ENCODE results near the gene SLC50A1. TPM values are rescaled to one million over a fixed set of nuclear protein-coding genes. Genes with fewer than 3 reads are reported as not detected.

The SLC50A1 gene
- total RNA-seq, 1 experiment from 2014 or later, result 67.4 TPM

DNA sequence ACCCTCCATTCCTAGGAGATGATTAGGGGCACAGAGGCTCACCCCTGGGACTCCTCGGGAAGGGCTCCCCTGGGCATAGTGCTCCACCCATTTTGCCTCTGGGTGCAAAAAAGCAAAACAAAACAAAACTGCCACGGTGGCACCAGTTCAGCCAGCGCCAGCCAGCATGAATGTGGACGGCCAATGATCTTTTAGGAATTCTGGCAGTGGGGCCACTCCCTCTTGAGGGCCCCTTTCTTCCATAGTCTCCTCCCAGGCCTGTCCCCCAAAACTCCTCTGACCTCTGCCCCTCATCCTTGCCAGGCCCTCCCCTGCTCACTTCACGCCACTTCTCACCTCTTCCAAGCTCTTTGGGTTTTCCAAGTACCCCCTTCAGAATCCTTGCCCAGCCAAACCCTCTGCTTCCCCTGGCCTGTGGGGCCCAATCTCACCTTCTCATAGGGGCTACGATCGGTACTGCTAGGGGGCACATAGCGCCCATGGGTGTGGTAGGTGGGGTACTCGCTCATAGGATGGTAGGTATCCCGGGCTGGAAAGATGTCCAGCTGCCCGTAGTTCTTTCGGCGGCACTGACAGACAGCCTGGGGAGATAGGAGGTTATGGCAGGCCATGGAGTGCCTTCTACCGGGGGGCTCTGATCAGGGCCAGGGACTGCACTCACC lies 51.3 kb downstream of the SLC50A1 start:
- in situ Hi-C loops (cut with HindIII; ENCODE audit: low pct_unique_long_range_greater_than_20kb, low sequenced_read_pairs), result no loop called here

DNA sequence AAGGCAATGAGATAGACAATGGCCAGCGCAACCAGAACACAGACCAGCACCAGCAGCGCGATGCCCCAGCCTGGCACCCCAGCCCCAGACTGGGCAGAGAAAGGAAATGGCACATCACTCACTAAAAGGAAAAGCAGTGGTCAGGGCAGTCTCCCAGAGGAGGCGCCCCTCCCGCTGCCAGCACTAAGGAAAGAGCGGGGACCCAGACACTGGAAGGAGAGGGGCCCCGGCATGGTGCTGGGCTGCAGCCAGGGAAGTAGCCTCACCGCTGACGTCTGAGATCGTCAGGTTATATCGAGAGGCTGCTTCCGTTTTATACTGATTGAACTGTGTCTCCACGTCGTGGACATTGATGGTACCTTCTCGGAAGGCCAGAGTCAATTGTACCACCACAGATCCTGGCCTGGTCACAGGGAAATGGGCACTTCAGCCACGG lies 51.8 kb downstream of the SLC50A1 start:
- no peak overlapping the region for H3K4me3 ChIP-seq (ENCODE audit: low read depth in 2 of 2, low read length in 2 of 2)
- in situ Hi-C loops (cut with HindIII; ENCODE audit: low pct_unique_long_range_greater_than_20kb, low sequenced_read_pairs) (no loop called here), intact Hi-C loops (cut with micrococcal nuclease; ENCODE audit: unreplicated experiment) (no loop called here)
- no peaks in the 10 kb centered on the region for H3K9me3 ChIP-seq (ENCODE audit: control insufficient read depth, insufficient read depth, low read depth, low read length)
- ChIA-PET POLR2A (no interaction called here), CTCF (no interaction called here)
- TF ChIP-seq, protein P1, sequence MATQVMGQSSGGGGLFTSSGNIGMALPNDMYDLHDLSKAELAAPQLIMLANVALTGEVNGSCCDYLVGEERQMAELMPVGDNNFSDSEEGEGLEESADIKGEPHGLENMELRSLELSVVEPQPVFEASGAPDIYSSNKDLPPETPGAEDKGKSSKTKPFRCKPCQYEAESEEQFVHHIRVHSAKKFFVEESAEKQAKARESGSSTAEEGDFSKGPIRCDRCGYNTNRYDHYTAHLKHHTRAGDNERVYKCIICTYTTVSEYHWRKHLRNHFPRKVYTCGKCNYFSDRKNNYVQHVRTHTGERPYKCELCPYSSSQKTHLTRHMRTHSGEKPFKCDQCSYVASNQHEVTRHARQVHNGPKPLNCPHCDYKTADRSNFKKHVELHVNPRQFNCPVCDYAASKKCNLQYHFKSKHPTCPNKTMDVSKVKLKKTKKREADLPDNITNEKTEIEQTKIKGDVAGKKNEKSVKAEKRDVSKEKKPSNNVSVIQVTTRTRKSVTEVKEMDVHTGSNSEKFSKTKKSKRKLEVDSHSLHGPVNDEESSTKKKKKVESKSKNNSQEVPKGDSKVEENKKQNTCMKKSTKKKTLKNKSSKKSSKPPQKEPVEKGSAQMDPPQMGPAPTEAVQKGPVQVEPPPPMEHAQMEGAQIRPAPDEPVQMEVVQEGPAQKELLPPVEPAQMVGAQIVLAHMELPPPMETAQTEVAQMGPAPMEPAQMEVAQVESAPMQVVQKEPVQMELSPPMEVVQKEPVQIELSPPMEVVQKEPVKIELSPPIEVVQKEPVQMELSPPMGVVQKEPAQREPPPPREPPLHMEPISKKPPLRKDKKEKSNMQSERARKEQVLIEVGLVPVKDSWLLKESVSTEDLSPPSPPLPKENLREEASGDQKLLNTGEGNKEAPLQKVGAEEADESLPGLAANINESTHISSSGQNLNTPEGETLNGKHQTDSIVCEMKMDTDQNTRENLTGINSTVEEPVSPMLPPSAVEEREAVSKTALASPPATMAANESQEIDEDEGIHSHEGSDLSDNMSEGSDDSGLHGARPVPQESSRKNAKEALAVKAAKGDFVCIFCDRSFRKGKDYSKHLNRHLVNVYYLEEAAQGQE (IDR thresholded peaks at IDR 0.05; ENCODE audit: insufficient read depth in 1 of 2, low read depth in 2 of 2, low read length in 1 of 2), result no peak
- TF ChIP-seq TCF7L2 (IDR thresholded peaks at IDR 0.05; ENCODE audit: low read depth, low read length) (no peak), POLR2AphosphoS5 (IDR thresholded peaks at IDR 0.05; ENCODE audit: low read depth, low read length) (no peak), SIN3A (IDR thresholded peaks at IDR 0.05; ENCODE audit: borderline replicate concordance, insufficient read depth, low read depth, low read length) (no peak)
- TF ChIP-seq, protein P2, sequence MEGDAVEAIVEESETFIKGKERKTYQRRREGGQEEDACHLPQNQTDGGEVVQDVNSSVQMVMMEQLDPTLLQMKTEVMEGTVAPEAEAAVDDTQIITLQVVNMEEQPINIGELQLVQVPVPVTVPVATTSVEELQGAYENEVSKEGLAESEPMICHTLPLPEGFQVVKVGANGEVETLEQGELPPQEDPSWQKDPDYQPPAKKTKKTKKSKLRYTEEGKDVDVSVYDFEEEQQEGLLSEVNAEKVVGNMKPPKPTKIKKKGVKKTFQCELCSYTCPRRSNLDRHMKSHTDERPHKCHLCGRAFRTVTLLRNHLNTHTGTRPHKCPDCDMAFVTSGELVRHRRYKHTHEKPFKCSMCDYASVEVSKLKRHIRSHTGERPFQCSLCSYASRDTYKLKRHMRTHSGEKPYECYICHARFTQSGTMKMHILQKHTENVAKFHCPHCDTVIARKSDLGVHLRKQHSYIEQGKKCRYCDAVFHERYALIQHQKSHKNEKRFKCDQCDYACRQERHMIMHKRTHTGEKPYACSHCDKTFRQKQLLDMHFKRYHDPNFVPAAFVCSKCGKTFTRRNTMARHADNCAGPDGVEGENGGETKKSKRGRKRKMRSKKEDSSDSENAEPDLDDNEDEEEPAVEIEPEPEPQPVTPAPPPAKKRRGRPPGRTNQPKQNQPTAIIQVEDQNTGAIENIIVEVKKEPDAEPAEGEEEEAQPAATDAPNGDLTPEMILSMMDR (IDR thresholded peaks at IDR 0.05), result no peak
- peaks cover 3% of the 10 kb centered on the region for H3K4me1 ChIP-seq (ENCODE audit: control insufficient read depth, insufficient read depth, low read length)
- H3K27ac ChIP-seq (ENCODE audit: low read length), result no peak overlapping the region
- no peaks in the 10 kb centered on the region for H3K27me3 ChIP-seq (ENCODE audit: control insufficient read depth, insufficient read depth, low read length)
- H3K36me3 ChIP-seq (ENCODE audit: control insufficient read depth, insufficient read depth, low read length), result no peaks in the 10 kb centered on the region
- BruUV-seq (replicated peaks), result TSS peak; percentile 97
- peak; percentile 33; the same call in 1 of the 2 replicates for ATAC-seq
- no peak for DNase-seq (ENCODE audit: low read depth, low spot score)

More for the DNA sequence above, 51.3 kb downstream of the SLC50A1 start:
- H3K36me3 ChIP-seq (ENCODE audit: control insufficient read depth, insufficient read depth, low read length), result no peaks in the 10 kb centered on the region
- no peaks in the 10 kb centered on the region for H3K27me3 ChIP-seq (ENCODE audit: control insufficient read depth, insufficient read depth, low read length)
- ChIA-PET POLR2A (interaction anchor here (0.7 kb wide), 1 partner anchor 11 kb away, joined by 3 read pairs; no protein-coding TSS in a partner anchor), CTCF (interaction anchor here (0.7 kb wide), 1 partner anchor 93 kb away, joined by 5 read pairs; no protein-coding TSS in a partner anchor)
- DNase-seq (ENCODE audit: low read depth, low spot score) (no peak), ATAC-seq (no peak)
- no TSS peak for BruUV-seq (replicated peaks)
- intact Hi-C loops (cut with micrococcal nuclease; ENCODE audit: unreplicated experiment), result no loop called here
- H3K27ac ChIP-seq (ENCODE audit: low read length), result no peak overlapping the region
- TF ChIP-seq, protein P1 (IDR thresholded peaks at IDR 0.05; ENCODE audit: insufficient read depth in 1 of 2, low read depth in 2 of 2, low read length in 1 of 2), result no peak
- TF ChIP-seq, protein P2 (IDR thresholded peaks at IDR 0.05), result no peak
- TF ChIP-seq POLR2AphosphoS5 (IDR thresholded peaks at IDR 0.05; ENCODE audit: low read depth, low read length) (no peak), SIN3A (IDR thresholded peaks at IDR 0.05; ENCODE audit: borderline replicate concordance, insufficient read depth, low read depth, low read length) (no peak), TCF7L2 (IDR thresholded peaks at IDR 0.05; ENCODE audit: low read depth, low read length) (no peak)
- peaks cover 2% of the 10 kb centered on the region for H3K4me1 ChIP-seq (ENCODE audit: control insufficient read depth, insufficient read depth, low read length)
- no peaks in the 10 kb centered on the region for H3K9me3 ChIP-seq (ENCODE audit: control insufficient read depth, insufficient read depth, low read depth, low read length)
- H3K4me3 ChIP-seq (ENCODE audit: low read depth in 2 of 2, low read length in 2 of 2), result no peak overlapping the region

Data from Panc1 (cell line).